AG09309 (cell line): Measurements from ENCODE around the gene NTM.
A peak's percentile ranks its signal among the peaks of the same experiment; 100 is the strongest.

Source experiments
- DNase-seq: peaks from one replicate; pipeline ENCODE4 v3.0.0-alpha.2; 2010; ENCODE audit warnings: low read depth
- H3K4me3 ChIP-seq: 2 replicates; pipeline ENCODE4 v1.5.1; 2011; ENCODE audit warnings: mild to moderate bottlenecking, low read depth, low read length, moderate library complexity; ENCODE audit not compliant: control insufficient read depth
- CTCF ChIP-seq: IDR thresholded peaks from 2 replicates; pipeline ENCODE4 v1.5.1; 2011; ENCODE audit warnings: mild to moderate bottlenecking, low read depth, low read length, inconsistent platforms; ENCODE audit not compliant: insufficient read depth, control insufficient read depth; ENCODE audit errors: missing control alignments

Gene NTM

DNA sequence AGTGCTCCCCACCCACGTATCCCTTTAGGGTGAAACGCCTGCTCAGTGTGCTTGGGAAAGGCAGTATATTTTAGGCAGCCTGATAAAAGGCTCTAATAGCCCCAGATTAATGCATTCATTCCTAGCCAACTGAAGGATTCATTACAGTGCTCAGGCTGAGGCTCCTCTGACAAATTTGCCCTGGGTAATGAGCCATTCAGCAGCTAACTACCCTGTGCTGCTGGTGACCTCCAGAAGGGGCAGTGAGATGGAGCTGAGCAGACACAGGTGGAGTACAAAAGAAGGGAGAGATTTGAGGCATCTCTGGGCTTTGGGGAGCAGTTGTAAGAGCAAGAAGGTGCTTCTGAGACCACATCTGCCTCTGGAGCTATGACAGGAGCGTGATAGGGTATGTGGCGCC lies 817.0 kb downstream of the NTM start:
- H3K4me3 ChIP-seq = no peak overlapping the region
- TF ChIP-seq CTCF = no peak
- no peak for DNase-seq

DNA sequence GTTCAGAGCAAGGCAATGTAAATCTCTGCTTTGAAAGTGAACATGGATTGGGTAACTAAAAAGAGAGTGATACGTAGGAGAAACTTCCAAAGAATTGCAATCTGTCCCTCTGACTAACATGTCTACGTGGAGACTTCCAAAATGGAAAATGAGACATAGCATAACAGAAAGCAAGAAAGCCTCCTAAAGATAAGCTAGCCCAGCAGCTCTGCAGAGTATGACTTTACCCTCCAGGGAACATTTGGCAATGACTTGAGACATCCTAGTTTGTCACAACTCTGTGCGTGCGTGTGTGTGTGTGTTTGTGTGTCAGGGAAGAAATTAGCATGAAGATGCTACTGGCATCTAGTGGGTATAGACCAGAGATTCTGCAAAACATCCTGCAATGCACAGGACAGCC lies 817.4 kb downstream of the NTM start:
- TF ChIP-seq CTCF = no peak
- no peak overlapping the region for H3K4me3 ChIP-seq
- peak; percentile 43 for DNase-seq

- no peak overlapping the region for H3K4me3 ChIP-seq
- TF ChIP-seq CTCF = no peak
- no peak for DNase-seq
Observed at GRCh38 chr11:132196928-132197327, 826.5 kb downstream of the NTM start.

- no peak for TF ChIP-seq CTCF
- H3K4me3 ChIP-seq = no peak overlapping the region
- no peak for DNase-seq
Observed at GRCh38 chr11:132200353-132200936, 830.0 kb downstream of the NTM start.

- DNase-seq = peak; percentile 37
- no peak overlapping the region for H3K4me3 ChIP-seq
- TF ChIP-seq CTCF = no peak
Observed at GRCh38 chr11:132202621-132203020, 832.2 kb downstream of the NTM start.

- no peak overlapping the region for H3K4me3 ChIP-seq
- TF ChIP-seq CTCF = no peak
- DNase-seq = no peak
Observed at GRCh38 chr11:132205006-132205405, 834.6 kb downstream of the NTM start.

GRCh38 chr11:132205496-132205895 lies 835.1 kb downstream of the NTM start:
- TF ChIP-seq CTCF = no peak
- no peak overlapping the region for H3K4me3 ChIP-seq
- no peak for DNase-seq
